AG04450 (cell line): ENCODE measurements around the gene BOD1L1. TPM values are rescaled to one million over a fixed set of nuclear protein-coding genes. Genes with fewer than 3 reads are reported as not detected.

Experiments
- CTCF ChIA-PET: fragments of 300-600, 350-600 bp; formaldehyde crosslinking; extraction: SDS; loops from one replicate; lab custom pipeline; 2022; ENCODE audit warnings: antibody characterized with exemption, inconsistent platforms; lab: Charles Lee
- POLR2A ChIA-PET: fragments of 350-600 bp; formaldehyde crosslinking; extraction: SDS; loops from one replicate; lab custom pipeline; 2021; ENCODE audit warnings: antibody characterized with exemption, inconsistent platforms; lab: Yijun Ruan, JAX
- DNase-seq: peaks from one replicate; pipeline ENCODE4 v3.0.0-alpha.2; 2011; ENCODE audit warnings: low read depth, low spot score
- H3K27ac ChIP-seq: one replicate; pipeline ENCODE4 v1.5.1; 2012; ENCODE audit warnings: low read depth, low read length, control low read depth
- H3K27me3 ChIP-seq: one replicate; pipeline ENCODE4 v1.6.0; 2012; ENCODE audit warnings: low read length; ENCODE audit not compliant: control insufficient read depth, insufficient read depth
- H3K4me3 ChIP-seq: 2 replicates; pipeline ENCODE4 v1.5.1; 2011; ENCODE audit warnings: mild to moderate bottlenecking, low read depth, low read length, control low read depth
- H3K9me3 ChIP-seq: 2 replicates; pipeline ENCODE4 v1.5.1; 2012; ENCODE audit warnings: low read length; ENCODE audit not compliant: control insufficient read depth, insufficient read depth
- CTCF ChIP-seq: IDR thresholded peaks from 2 replicates; pipeline ENCODE4 v1.5.1; 2011; ENCODE audit warnings: low read depth, low read length, control low read depth, inconsistent platforms
- polyA plus RNA-seq: library from polyadenylated mRNA; depleted of rRNA; stranded (reverse); fragments of >200 nt; gene quantifications from 2 replicates; pipeline ENCODE4 v1.2.3, GENCODE V29; 2011; rRNA removed
- small RNA-seq: library from RNA; depleted of rRNA; stranded (forward); fragments of <200 nt; gene quantifications from one replicate; pipeline ENCODE3, GENCODE V24; 2012; ENCODE audit warnings: low read depth; ENCODE audit not compliant: insufficient read length

BOD1L1 gene
- polyA plus RNA-seq, 1 experiment = 23.1 TPM

GRCh38 chr4:13523591-13524503, 103.7 kb downstream of the BOD1L1 start:
- CTCF ChIA-PET = no interaction called here
- no peak for TF ChIP-seq CTCF
- POLR2A ChIA-PET = no interaction called here
- no peak for DNase-seq
- Histone ChIP-seq H3K4me3 (no peak overlapping the region), H3K27ac (no peak overlapping the region), H3K27me3 (peaks cover 84% of the 10 kb centered on the region), H3K9me3 (peaks cover 24% of the 10 kb centered on the region)

- peaks cover 78% of the 10 kb centered on the region for H3K27me3 ChIP-seq
- DNase-seq = no peak
Observed at GRCh38 chr4:13523105-13523477, 104.4 kb downstream of the BOD1L1 start.

GRCh38 chr4:13522282-13523104, 105.0 kb downstream of the BOD1L1 start:
- peaks cover 73% of the 10 kb centered on the region for H3K27me3 ChIP-seq
- POLR2A ChIA-PET = no interaction called here
- TF ChIP-seq CTCF = no peak
- DNase-seq = no peak
- H3K27ac ChIP-seq = no peak overlapping the region
- CTCF ChIA-PET = interaction anchor here (1.4 kb wide), 1 partner anchor 26 kb away, joined by 4 read pairs; no protein-coding TSS in a partner anchor
- peaks cover 24% of the 10 kb centered on the region for H3K9me3 ChIP-seq
- no peak overlapping the region for H3K4me3 ChIP-seq

More at GRCh38 chr4:13523105-13523477, 104.4 kb downstream of the BOD1L1 start:
- Histone ChIP-seq H3K27ac (no peak overlapping the region), H3K4me3 (no peak overlapping the region), H3K9me3 (peaks cover 24% of the 10 kb centered on the region)
- no peak for TF ChIP-seq CTCF
- CTCF ChIA-PET = no interaction called here
- POLR2A ChIA-PET = no interaction called here

GRCh38 chr4:13521047-13521446, 106.5 kb downstream of the BOD1L1 start:
- ChIA-PET POLR2A (no interaction called here), CTCF (interaction anchor here (1.4 kb wide), 1 partner anchor 27 kb away, joined by 4 read pairs; no protein-coding TSS in a partner anchor)
- no peak for TF ChIP-seq CTCF
- Histone ChIP-seq H3K4me3 (no peak overlapping the region), H3K27me3 (peaks cover 58% of the 10 kb centered on the region), H3K27ac (no peak overlapping the region), H3K9me3 (peaks cover 24% of the 10 kb centered on the region)
- no peak for DNase-seq

Small RNAs within 50 kb of the gene (small RNA-seq; reads per million reads assigned to genes)
- gene MIR5091 = not detected

Other genes starting within 250 kb of the BOD1L1 start
- gene RAB28, start 143.4 kb downstream of the BOD1L1 start, polyA plus RNA-seq = 13.6 and 19.8 TPM in 2 replicates
- gene NKX3-2, start 83.2 kb downstream of the BOD1L1 start, polyA plus RNA-seq = 0.04 TPM in 1 of 2 replicates, not detected in the other